GM03348 (cell line): Measurements from ENCODE around the gene BAHCC1.
"Not testable (repeated sequence)": the region's sequence is repeated elsewhere in the genome, so short reads cannot be mapped to it uniquely, and the experiment has no call there.

Experiments
- DNase-seq: peaks from one replicate; pipeline ENCODE4 v3.0.0; 2012; ENCODE audit warnings: low spot score

The BAHCC1 gene

GRCh38 chr17:81394921-81395599, at the start of gene BAHCC1:
Gene BAHCC1 (plus strand): TSS chr17:81395457. CDS start chr17:81399740, 4,283 bp downstream.
- DNase-seq: peak; percentile 99

- peak; percentile 99 for DNase-seq
These were observed 49.0 kb upstream of the BAHCC1 start for GRCh38 chr17:81346090-81346907.

GRCh38 chr17:81346908-81347349, 48.3 kb upstream of the BAHCC1 start:
- DNase-seq: no peak

GRCh38 chr17:81347437-81347836, 47.8 kb upstream of the BAHCC1 start:
- DNase-seq: no peak

GRCh38 chr17:81348097-81349055, 46.9 kb upstream of the BAHCC1 start:
- no peak for DNase-seq

- no peak for DNase-seq
These were observed 45.6 kb upstream of the BAHCC1 start for GRCh38 chr17:81349397-81350319.

- DNase-seq: no peak
These were observed 44.9 kb upstream of the BAHCC1 start for GRCh38 chr17:81350320-81350890.

GRCh38 chr17:81351329-81352052, 43.8 kb upstream of the BAHCC1 start:
- DNase-seq: not testable (repeated sequence)

GRCh38 chr17:81352056-81352455, 43.2 kb upstream of the BAHCC1 start:
- DNase-seq: not testable (repeated sequence)

- no peak for DNase-seq
These were observed 40.9 kb upstream of the BAHCC1 start for GRCh38 chr17:81354252-81354953.

- no peak for DNase-seq
These were observed 40.3 kb upstream of the BAHCC1 start for GRCh38 chr17:81354954-81355347.

- DNase-seq: no peak
These were observed 36.0 kb upstream of the BAHCC1 start for GRCh38 chr17:81359218-81359617.

GRCh38 chr17:81362001-81362400, 33.3 kb upstream of the BAHCC1 start:
- not testable (repeated sequence) for DNase-seq

- no peak for DNase-seq
These were observed 30.7 kb upstream of the BAHCC1 start for GRCh38 chr17:81364278-81365147.

- DNase-seq: peak; percentile 58
These were observed 30.1 kb upstream of the BAHCC1 start for GRCh38 chr17:81365148-81365600.

GRCh38 chr17:81365601-81366585, 29.4 kb upstream of the BAHCC1 start:
- DNase-seq: no peak

GRCh38 chr17:81366648-81367047, 28.6 kb upstream of the BAHCC1 start:
- DNase-seq: no peak
